ENCODE measurements around the gene CARD11. TPM values are rescaled to one million over a fixed set of nuclear protein-coding genes. Genes with fewer than 3 reads are reported as not detected.

Gene CARD11
- total RNA-seq, 1 donor from 2014 or later: 0.16 TPM

DNA sequence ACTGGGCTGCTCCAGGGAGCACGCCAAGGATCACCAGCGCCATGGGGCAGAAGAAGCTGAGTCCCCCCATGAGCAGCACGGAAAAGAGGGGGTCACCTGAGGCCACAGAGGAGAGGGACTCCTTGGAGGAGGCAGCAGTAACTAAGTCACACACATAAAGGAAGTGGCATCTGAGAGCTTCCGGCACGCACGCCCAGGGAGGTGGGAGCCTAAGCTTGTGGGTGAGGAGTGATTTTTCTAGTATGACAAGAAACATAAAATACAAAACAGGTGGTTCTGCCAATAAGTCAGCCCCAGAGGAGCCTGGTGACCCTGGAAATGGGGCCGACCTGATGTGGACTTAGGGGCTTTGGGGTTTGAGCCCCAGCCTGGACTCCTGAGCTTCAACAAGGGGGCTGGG, 60.8 kb downstream of the CARD11 start:
- Histone ChIP-seq H3K4me3 (no peak overlapping the region), H3K36me3 (no peaks in the 10 kb centered on the region), H3K27me3 (ENCODE audit: low read depth) (peaks cover 72% of the 10 kb centered on the region), H3K9me3 (replicated peaks) (peaks cover 1% of the 10 kb centered on the region), H3K27ac (replicated peaks) (no peak overlapping the region), H3K4me1 (no peaks in the 10 kb centered on the region)
- no peak for DNase-seq
- intact Hi-C loops (cut with micrococcal nuclease): no loop called here
- TF ChIP-seq, protein P1, sequence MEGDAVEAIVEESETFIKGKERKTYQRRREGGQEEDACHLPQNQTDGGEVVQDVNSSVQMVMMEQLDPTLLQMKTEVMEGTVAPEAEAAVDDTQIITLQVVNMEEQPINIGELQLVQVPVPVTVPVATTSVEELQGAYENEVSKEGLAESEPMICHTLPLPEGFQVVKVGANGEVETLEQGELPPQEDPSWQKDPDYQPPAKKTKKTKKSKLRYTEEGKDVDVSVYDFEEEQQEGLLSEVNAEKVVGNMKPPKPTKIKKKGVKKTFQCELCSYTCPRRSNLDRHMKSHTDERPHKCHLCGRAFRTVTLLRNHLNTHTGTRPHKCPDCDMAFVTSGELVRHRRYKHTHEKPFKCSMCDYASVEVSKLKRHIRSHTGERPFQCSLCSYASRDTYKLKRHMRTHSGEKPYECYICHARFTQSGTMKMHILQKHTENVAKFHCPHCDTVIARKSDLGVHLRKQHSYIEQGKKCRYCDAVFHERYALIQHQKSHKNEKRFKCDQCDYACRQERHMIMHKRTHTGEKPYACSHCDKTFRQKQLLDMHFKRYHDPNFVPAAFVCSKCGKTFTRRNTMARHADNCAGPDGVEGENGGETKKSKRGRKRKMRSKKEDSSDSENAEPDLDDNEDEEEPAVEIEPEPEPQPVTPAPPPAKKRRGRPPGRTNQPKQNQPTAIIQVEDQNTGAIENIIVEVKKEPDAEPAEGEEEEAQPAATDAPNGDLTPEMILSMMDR (IDR thresholded peaks at IDR 0.05; ENCODE audit: borderline replicate concordance): no peak

DNA sequence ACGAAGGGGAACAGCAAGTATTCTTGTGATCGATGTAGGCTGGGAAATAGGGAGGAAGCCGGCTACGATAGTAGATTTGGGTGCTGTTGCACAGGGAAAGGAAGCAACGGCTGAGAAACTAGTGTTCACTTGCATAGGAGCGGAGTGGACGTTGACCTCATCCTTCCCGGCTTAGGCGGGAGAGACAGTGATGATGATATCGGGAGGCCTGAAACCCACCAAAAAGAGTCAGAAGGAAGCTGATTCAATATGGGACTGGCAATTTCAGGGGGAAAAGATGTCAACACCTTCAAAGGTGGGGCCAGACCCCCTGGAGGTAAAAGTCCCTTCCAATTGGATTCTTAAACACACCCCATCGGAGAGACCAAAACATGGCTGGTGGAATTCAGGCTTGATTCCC, 61.3 kb downstream of the CARD11 start:
- H3K27me3 ChIP-seq (ENCODE audit: low read depth): peaks cover 77% of the 10 kb centered on the region
- TF ChIP-seq, protein P1 (IDR thresholded peaks at IDR 0.05; ENCODE audit: borderline replicate concordance): no peak
- H3K9me3 ChIP-seq (replicated peaks): no peaks in the 10 kb centered on the region
- H3K36me3 ChIP-seq: no peaks in the 10 kb centered on the region
- H3K4me1 ChIP-seq: no peaks in the 10 kb centered on the region
- H3K4me3 ChIP-seq: no peak overlapping the region
- intact Hi-C loops (cut with micrococcal nuclease): no loop called here
- H3K27ac ChIP-seq (replicated peaks): no peak overlapping the region
- DNase-seq: no peak

DNA sequence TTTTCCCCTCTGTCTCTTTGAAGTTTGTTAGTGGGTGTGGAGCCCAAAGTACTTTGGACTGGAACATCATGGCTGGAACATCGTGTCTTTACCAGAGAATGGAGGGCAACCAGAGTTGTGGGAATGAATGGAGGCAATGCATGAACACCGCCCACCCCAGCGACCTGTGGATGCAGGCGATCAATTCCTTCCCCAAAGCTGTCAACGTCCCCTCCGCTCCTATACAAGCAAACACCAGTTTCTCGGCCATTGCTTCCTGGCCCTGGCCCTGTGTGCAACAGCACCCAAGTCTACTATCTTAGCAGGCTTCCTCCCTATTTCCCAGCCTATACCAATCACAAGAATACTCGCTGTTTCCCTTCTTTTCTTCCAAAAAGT, 62.6 kb downstream of the CARD11 start:
- H3K4me3 ChIP-seq: no peak overlapping the region
- H3K27me3 ChIP-seq (ENCODE audit: low read depth): peaks cover 84% of the 10 kb centered on the region
- intact Hi-C loops (cut with micrococcal nuclease): no loop called here
- TF ChIP-seq, protein P1 (IDR thresholded peaks at IDR 0.05; ENCODE audit: borderline replicate concordance): no peak
- no peak for DNase-seq
- H3K27ac ChIP-seq (replicated peaks): no peak overlapping the region
- H3K36me3 ChIP-seq: no peaks in the 10 kb centered on the region
- no peaks in the 10 kb centered on the region for H3K9me3 ChIP-seq (replicated peaks)
- no peaks in the 10 kb centered on the region for H3K4me1 ChIP-seq

DNA sequence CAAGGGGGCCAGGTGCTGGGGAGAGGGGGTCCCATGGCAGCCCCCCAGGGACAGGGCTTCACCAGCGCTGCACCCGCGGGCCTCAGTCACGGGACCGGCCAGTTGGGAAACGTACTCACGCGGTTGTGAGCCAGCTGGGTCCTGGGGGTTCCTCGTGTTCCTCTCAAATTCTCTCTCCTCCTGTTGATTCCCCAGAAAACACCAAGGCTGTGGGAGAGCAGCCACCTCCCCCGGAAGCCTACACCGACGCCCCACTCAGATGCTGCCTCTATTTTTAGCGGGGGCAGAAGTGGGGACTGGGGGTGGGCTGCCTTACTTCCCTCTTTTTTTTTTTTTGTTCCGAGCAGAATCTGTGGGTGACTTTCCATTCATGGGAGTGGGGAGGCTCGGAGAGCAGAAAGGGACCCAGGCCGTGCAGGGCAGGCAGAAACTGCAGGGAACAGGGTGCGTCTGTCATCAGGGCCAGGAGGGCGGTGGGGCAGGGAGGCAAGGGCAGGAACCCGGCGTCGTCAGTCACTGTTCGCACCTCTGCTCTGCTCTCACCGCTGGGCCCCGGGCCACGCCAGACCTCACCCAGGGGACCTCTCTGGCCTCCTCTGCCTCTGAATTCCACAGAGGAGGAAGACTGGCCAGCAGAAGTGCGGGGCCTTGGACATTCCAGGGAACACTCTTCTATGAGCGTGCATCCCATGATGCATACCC, 63.1 kb downstream of the CARD11 start:
- Histone ChIP-seq H3K27me3 (ENCODE audit: low read depth) (peaks cover 84% of the 10 kb centered on the region), H3K36me3 (no peaks in the 10 kb centered on the region), H3K9me3 (replicated peaks) (no peaks in the 10 kb centered on the region), H3K4me3 (no peak overlapping the region), H3K4me1 (no peaks in the 10 kb centered on the region), H3K27ac (replicated peaks) (no peak overlapping the region)
- DNase-seq: no peak
- intact Hi-C loops (cut with micrococcal nuclease): no loop called here
- TF ChIP-seq, protein P1 (IDR thresholded peaks at IDR 0.05; ENCODE audit: borderline replicate concordance): no peak

DNA sequence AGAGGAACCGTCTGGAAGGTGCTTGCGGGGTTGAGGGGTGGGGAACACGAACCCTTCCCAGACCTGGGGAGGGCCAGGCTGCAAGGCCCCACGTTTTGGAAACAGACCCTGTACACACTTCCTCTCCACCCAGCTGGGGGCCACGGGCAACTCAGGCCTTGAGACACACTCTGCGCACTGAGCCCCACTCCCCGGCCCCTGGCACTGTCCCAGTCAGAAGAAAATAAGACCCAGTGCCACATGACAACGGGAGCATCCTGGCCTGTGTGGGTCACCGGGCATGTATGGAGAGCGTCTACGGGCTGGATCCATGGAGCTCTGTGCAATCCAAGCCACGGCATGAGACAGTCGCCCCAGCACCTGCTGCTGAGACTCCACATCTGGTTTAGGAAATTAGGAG, 63.7 kb downstream of the CARD11 start:
- H3K4me3 ChIP-seq: no peak overlapping the region
- no peaks in the 10 kb centered on the region for H3K4me1 ChIP-seq
- H3K9me3 ChIP-seq (replicated peaks): no peaks in the 10 kb centered on the region
- no peaks in the 10 kb centered on the region for H3K36me3 ChIP-seq
- H3K27ac ChIP-seq (replicated peaks): no peak overlapping the region
- H3K27me3 ChIP-seq (ENCODE audit: low read depth): peaks cover 79% of the 10 kb centered on the region
- TF ChIP-seq, protein P1 (IDR thresholded peaks at IDR 0.05; ENCODE audit: borderline replicate concordance): no peak
- intact Hi-C loops (cut with micrococcal nuclease): no loop called here
- DNase-seq: no peak

Measured in left ventricle myocardium inferior (tissue), 1 donor.